Measurements from ENCODE around the gene SEMA4D.
"Not testable (repeated sequence)": the region's sequence is repeated elsewhere in the genome, so short reads cannot be mapped to it uniquely, and the experiment has no call there.

The SEMA4D gene

GRCh38 chr9:89343812-89344211, 154.1 kb downstream of the SEMA4D start:
- in situ Hi-C loops (cut with HindIII; ENCODE audit: low sequenced_read_pairs) = not testable (repeated sequence)

GRCh38 chr9:89342948-89343347, 155.0 kb downstream of the SEMA4D start:
- in situ Hi-C loops (cut with HindIII; ENCODE audit: low sequenced_read_pairs) = no loop called here

GRCh38 chr9:89342213-89342612, 155.7 kb downstream of the SEMA4D start:
- in situ Hi-C loops (cut with HindIII; ENCODE audit: low sequenced_read_pairs) = no loop called here

GRCh38 chr9:89340332-89340731, 157.6 kb downstream of the SEMA4D start:
- in situ Hi-C loops (cut with HindIII; ENCODE audit: low sequenced_read_pairs) = no loop called here

GRCh38 chr9:89339807-89340206, 158.1 kb downstream of the SEMA4D start:
- in situ Hi-C loops (cut with HindIII; ENCODE audit: low sequenced_read_pairs) = no loop called here

GRCh38 chr9:89330513-89330912, 167.4 kb downstream of the SEMA4D start:
- in situ Hi-C loops (cut with HindIII; ENCODE audit: low sequenced_read_pairs) = no loop called here

- in situ Hi-C loops (cut with HindIII; ENCODE audit: low sequenced_read_pairs) = no loop called here
These were observed 168.0 kb downstream of the SEMA4D start for GRCh38 chr9:89329917-89330316.

- in situ Hi-C loops (cut with HindIII; ENCODE audit: low sequenced_read_pairs) = no loop called here
These were observed 169.8 kb downstream of the SEMA4D start for GRCh38 chr9:89328064-89328463.

- in situ Hi-C loops (cut with HindIII; ENCODE audit: low sequenced_read_pairs) = no loop called here
These were observed 172.2 kb downstream of the SEMA4D start for GRCh38 chr9:89325733-89326132.

GRCh38 chr9:89323390-89323789, 174.5 kb downstream of the SEMA4D start:
- in situ Hi-C loops (cut with HindIII; ENCODE audit: low sequenced_read_pairs) = no loop called here

GRCh38 chr9:89319015-89319905, 178.7 kb downstream of the SEMA4D start:
- in situ Hi-C loops (cut with HindIII; ENCODE audit: low sequenced_read_pairs) = loop anchor here (10.0 kb wide), 1 partner anchor 56 kb away; no protein-coding TSS in a partner anchor

GRCh38 chr9:89318123-89319014, 179.5 kb downstream of the SEMA4D start, which contains the start of gene SECISBP2:
SECISBP2 (plus strand) TSS chr9:89318500; CDS start chr9:89318577, 77 bp downstream.
- in situ Hi-C loops (cut with HindIII; ENCODE audit: low sequenced_read_pairs) = loop anchor here (10.0 kb wide), 1 partner anchor 56 kb away; no protein-coding TSS in a partner anchor

- in situ Hi-C loops (cut with HindIII; ENCODE audit: low sequenced_read_pairs) = loop anchor here (10.0 kb wide), 1 partner anchor 58 kb away; no protein-coding TSS in a partner anchor
These were observed 180.6 kb downstream of the SEMA4D start for GRCh38 chr9:89317282-89317681.

- in situ Hi-C loops (cut with HindIII; ENCODE audit: low sequenced_read_pairs) = loop anchor here (10.0 kb wide), 1 partner anchor 59 kb away; no protein-coding TSS in a partner anchor
These were observed 182.4 kb downstream of the SEMA4D start for GRCh38 chr9:89315482-89315881.

GRCh38 chr9:89314955-89315354, 183.0 kb downstream of the SEMA4D start:
- in situ Hi-C loops (cut with HindIII; ENCODE audit: low sequenced_read_pairs) = loop anchor here (10.0 kb wide), 1 partner anchor 60 kb away; no protein-coding TSS in a partner anchor

GRCh38 chr9:89313842-89314241, 184.1 kb downstream of the SEMA4D start:
- in situ Hi-C loops (cut with HindIII; ENCODE audit: low sequenced_read_pairs) = loop anchor here (10.0 kb wide), 1 partner anchor 61 kb away; no protein-coding TSS in a partner anchor

GRCh38 chr9:89312222-89312571, 185.7 kb downstream of the SEMA4D start:
- in situ Hi-C loops (cut with HindIII; ENCODE audit: low sequenced_read_pairs) = loop anchor here (10.0 kb wide), 1 partner anchor 63 kb away; no protein-coding TSS in a partner anchor

GRCh38 chr9:89311346-89312221, 186.3 kb downstream of the SEMA4D start:
- in situ Hi-C loops (cut with HindIII; ENCODE audit: low sequenced_read_pairs) = loop anchor here (10.0 kb wide), 1 partner anchor 63 kb away; no protein-coding TSS in a partner anchor
